ENCODE results near the gene SLC16A5.

GRCh38 chr17:75061055-75061438 lies 26.7 kb upstream of the SLC16A5 start:
- TF ChIP-seq CTCF (IDR thresholded peaks at IDR 0.05) (no peak), ZNF317 (CRISPR knock-in tag; IDR thresholded peaks at IDR 0.05; ENCODE audit: borderline replicate concordance, low read depth) (no peak), ZNF138 (CRISPR knock-in tag; conservative IDR thresholded peaks at IDR 0.05) (no peak)
